GM18867 (cell line): ENCODE data around the gene NRP1.
"Not testable (repeated sequence)": the region's sequence is repeated elsewhere in the genome, so short reads cannot be mapped to it uniquely, and the experiment has no call there.

ENCODE experiments used
- ATAC-seq: cut with Tn5 transposase; IDR thresholded peaks from one replicate; pipeline ENCODE4 v1.9.1; 2021; ENCODE audit warnings: mild to moderate bottlenecking, moderate library complexity; ENCODE audit not compliant: unreplicated experiment

NRP1 gene

GRCh38 chr10:33325929-33326328 is 8.5 kb downstream of the NRP1 start:
- ATAC-seq: no peak

- ATAC-seq: no peak
Observed at GRCh38 chr10:33323721-33324120, 10.7 kb downstream of the NRP1 start.

DNA sequence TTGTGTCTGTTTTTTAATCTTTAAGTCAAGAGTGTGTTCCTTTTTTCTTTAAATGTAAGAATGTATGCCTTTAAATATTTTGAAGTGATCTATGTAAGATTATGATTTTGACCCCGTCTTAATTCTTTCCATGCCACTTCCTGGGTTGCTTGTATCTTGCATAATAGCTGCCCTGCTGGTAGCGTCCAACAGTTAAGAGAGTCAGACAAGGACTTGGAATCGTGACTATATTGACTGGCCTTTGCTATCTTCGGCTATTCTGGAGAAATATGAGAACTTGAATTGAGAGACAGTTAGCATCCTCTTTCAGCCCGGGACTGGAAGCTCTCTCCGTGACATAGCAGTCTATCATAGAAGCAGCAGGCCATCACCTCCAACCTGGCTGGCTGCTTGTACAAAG is 13.0 kb downstream of the NRP1 start:
- ATAC-seq: no peak

- ATAC-seq: no peak
Observed at GRCh38 chr10:33320288-33320687, 14.2 kb downstream of the NRP1 start.

DNA sequence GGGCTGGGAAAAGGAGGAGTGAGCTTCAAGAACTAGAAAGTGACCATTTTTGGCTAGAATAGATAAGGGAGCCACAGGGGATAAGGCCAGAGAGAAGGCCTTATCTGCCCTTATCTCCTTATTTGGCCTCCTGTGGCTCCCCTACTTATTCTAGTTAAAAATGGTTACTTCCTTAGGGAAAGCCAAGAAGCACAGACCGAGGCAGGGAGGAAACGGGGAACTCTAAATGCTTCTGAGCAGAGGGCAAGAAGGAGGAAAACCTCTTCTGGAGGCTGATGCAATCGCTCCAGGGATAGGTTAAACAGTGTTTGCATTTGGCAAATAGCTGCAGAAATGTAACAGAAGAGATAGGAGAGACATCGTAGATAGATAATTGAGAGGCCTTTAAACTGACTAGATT is 18.6 kb downstream of the NRP1 start:
- ATAC-seq: no peak

DNA sequence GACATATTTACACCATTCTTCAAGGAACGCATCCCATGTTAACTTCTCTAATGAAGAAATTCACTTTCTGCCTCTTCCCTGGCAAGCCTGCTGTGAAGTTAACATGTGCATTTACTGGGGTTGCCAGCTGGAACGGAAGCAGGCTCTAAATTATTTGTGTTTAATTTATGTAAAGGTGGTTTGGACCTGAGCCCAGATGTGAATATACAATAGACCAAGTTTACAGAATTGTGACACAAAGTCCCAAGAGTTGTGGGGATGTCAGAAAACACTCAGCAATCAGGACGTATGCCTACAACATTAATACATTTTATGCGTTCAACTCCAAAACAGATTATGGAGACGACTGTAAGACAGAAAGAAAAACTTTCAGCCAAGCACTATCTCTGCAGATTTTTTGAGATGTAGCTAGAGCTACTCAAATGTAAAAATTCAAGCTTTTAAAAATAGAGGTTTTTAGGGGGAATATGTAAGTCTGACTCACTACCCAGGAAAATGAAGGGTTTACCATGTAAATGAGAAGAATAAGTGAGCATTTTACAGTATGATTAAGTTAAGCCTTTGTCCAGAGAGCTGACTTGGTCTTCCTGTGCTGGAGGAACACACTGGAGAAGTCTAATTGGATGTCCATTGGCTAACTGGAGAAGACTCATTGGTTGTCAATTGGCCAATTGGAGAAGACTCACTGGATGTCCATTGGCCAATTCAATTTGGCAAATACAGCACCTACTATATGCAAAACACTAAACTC is 19.5 kb downstream of the NRP1 start:
- ATAC-seq: no peak

DNA sequence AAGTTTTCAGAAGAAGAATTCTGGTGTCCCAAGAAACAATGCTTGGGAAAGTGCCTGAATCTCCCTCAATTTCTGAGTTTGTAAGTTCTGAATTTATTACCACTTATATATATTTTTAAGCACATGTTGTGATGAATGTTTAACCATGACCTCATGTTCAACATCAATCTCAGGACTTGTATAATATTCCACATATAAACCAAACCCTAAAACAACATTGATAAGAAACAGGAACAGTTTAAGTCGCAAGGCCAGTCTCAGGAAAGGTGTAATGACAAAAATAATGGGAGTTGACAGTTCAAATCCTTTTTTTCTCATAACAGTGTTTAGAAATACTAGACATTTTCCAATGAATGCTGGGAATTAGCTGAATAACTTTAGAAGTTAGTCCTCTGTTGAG is 22.8 kb downstream of the NRP1 start:
- no peak for ATAC-seq

- no peak for ATAC-seq
Observed at GRCh38 chr10:33310853-33311252, 23.6 kb downstream of the NRP1 start.

- no peak for ATAC-seq
Observed at GRCh38 chr10:33309406-33309805, 25.1 kb downstream of the NRP1 start.

GRCh38 chr10:33307835-33308234 is 26.6 kb downstream of the NRP1 start:
- no peak for ATAC-seq

DNA sequence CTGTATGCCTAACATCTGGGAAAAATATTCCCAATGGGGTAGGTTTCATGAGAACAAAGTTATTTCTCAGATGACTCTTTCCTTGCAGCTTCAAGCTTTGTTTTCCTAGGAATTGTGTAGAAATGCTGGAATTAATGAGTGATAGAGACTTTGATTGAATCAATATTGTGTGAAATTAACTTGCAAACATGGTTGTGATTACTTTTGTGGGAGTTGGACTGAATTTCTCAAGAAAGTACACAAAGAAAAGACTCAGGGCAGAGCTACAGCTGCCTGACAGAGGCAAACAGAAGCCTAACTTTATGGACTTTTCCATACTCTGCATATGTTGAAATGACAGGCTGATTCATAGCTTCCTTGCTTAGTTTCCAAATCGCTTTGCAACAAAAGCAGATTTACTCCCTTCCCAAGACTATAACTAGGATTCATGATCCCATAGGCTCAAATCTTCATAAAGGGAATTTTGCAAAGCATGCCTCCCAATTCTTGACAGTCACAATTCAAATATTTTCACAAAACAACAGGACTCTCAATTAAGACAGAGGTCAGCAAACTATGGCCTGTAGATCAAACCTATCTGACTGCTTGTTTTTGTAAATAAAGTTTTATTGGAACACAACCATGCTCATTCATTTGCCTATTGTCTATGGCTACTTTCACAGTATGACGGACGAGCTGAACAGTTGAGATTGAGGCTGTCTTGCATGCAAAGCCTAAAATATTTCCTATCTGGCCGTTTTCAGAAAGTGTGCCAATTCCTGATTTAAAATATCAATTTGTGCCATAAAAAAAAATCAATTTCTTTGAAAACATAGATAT is 27.6 kb downstream of the NRP1 start:
- no peak for ATAC-seq

DNA sequence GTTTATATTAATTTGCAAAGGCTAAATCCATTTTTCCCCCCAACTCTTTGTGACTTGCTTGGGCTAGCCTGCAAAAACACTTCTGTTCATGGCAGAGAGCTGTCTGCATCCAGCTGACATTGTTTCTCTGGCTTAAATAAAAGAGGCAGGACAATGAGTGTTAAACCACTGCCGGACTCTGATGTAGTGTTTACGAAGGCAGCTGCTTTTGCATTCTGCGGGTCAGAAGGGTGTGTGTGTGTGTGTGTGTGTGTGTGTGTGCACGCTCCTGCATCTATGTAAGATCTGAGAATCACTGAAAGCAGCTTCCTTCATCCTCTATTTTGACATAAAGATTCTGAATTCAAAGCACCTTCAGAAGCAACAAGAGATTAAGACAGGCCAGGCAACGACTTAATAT is 28.3 kb downstream of the NRP1 start:
- no peak for ATAC-seq

DNA sequence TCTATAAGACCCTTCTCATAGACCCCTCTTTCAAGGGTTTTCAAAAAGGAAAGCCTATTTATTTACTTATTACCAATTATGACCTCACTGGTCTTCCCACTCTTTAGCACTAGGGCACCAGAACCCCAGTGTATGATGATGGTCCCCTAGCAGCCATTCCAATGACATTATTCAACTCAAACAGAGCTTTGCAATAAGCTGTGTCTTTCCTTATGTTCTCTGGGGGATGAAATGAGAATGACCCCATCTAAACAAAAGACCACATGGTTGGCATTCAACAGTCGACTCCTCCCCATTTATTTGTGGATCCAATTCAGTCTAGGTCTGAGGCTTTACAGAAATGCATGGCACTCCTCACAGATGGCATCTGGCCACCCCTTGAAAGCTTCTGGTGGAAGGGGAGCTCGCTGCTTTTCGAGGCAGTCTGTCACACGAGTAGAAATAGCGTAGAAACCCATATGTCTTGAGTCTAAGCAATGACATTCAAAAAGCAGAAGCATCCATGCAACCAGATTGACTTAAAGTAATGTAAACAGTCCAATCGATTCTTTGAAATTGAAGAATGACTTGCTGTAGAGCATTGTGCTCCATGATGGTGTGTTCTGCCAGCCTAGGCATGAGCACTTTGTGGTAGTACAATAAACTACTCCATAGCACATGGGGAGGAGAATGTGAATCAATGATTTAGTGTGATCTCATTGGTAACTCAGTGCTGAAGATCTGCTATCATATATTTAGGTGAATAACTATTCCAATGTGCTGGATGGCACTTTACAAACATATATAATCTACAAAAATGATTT is 29.8 kb downstream of the NRP1 start:
- no peak for ATAC-seq

- no peak for ATAC-seq
Observed at GRCh38 chr10:33303988-33304387, 30.5 kb downstream of the NRP1 start.

DNA sequence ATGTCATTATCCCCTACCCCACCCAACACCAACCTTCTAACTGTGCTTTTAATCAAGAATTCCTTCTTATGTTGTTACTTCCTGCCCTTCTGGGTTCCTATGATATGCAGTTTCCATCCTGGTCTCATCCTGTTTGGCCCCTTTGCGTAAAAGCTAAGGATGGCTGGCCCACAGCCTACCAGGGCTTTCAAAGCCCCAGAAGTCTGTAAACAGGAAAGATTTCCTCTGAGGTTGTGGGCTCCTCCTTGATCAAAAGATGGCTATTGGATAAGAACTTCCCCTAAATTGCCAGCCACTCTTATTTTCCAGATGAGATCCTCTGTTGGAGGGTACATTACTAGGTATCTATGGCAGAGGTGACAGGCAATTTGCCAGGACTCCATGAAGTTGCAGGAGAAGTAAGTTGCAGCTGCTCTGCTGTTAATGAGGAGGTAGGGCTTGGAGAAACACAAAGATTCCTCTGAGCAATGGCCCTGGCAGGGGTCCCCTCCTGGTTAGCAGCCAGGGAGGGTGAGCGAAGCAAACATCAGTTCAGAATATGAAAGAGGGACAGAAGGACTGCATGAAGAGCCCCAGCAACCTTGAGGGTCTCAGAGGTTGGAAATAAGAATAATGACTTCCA is 32.1 kb downstream of the NRP1 start:
- no peak for ATAC-seq

DNA sequence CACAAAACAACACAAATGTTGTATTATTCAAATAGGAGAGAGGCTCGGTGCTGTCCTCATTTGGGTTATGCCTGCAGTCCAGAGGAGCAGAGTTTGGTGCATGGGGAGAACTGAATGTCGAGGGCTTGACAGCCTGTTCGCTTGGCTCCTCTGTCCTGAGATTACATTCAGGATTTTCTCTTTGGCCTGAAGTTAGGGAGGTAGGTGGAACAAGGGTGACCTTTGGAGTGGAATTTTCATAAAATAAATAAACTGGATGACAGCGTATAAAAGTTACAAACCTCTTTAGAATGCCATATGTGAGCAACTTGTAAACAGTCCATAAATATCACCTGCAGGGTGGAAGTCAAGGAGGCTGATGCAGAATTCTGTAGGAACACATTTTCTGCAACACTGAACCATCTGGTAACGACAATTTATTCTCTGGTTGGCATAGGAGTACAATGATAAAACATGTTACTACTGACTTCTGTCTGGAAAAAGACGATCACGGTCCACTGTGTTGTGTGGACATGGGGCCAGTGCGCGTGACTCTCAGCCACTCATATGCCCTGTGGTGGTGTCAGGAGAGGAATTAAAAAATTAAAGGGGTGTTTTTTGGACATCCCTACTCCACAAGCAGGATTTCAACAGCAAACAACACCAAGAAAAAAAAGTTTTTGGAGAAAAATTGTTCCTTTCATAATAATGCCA is 33.2 kb downstream of the NRP1 start:
- no peak for ATAC-seq

- ATAC-seq: not testable (repeated sequence)
Observed at GRCh38 chr10:33300544-33300943, 33.9 kb downstream of the NRP1 start.

DNA sequence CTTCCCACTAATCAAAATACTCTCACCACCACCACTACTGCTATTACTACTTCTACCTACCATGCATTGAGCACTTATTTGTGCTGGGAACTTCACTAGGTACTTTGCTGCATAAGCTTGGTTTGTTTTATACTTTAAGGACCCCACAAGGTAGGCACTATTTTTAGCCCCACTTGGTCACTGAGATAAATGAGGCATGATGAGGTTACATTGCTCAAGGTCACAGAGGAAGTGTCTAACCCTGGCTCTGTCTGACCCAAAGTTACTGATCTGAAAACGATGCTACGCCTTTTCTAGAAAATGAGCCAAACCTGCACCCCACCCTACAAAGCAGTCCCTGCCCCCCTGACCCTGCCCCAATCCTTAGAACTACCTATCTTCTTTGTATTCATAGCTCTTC is 35.6 kb downstream of the NRP1 start:
- no peak for ATAC-seq

GRCh38 chr10:33298110-33298509 is 36.4 kb downstream of the NRP1 start:
- no peak for ATAC-seq

DNA sequence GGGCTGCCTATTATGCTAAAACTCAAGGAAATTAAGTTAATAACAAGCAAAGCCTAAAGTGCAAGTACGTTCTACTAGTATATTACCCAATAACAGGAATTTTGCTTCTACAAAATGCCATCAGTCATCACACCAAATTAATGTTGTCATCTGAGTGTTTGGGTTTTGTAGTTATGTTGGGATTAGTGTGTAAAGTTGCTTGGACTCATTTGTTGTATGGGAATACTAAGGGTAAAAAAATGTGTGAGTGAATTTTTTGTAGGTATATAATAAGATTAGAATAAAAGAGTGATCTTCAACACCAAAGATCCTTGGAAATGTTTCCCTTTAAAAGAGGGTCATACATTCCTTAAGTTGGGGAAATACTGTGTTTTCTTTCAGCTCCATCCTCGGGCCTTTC is 38.6 kb downstream of the NRP1 start:
- ATAC-seq: no peak
